ENCODE data around the gene SORCS2. TPM values are rescaled to one million over a fixed set of nuclear protein-coding genes. Genes with fewer than 3 reads are reported as not detected.

SORCS2 gene
- total RNA-seq, 2 donors from 2014 or later = 1.0 to 4.4 TPM

DNA sequence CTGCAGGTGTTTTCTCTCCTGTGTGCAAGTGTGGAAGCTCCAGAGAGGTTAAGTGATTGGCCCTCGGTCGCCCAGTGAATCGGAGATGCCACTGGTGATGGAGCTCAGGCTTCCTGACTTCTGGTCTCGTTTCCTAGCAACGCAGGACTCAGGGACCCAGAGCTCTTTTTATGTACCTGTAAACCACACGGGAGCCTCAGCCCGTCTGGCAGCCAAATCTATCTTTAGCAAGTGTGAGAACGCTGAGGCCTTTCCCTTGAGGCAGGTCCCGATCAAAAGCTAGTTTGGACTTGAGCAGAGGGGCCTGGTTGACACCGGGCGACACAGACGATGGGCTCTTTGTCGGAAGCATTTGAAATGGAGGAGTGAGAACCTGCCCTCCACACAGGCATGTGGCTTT lies 116.8 kb downstream of the SORCS2 start:
- Histone ChIP-seq H3K9me3 (no peaks in the 10 kb centered on the region), H3K36me3 (no peaks in the 10 kb centered on the region), H3K4me3 (no peak overlapping the region), H3K27ac (no peak overlapping the region), H3K27me3 (replicated peaks; ENCODE audit: insufficient read depth) (no peaks in the 10 kb centered on the region), H3K4me1 (replicated peaks) (no peaks in the 10 kb centered on the region)
- intact Hi-C loops (cut with DNase I) = no loop called here
- DNase-seq (ENCODE audit: low spot score) = no peak
- TF ChIP-seq POLR2A (IDR thresholded peaks at IDR 0.05) (no peak), POLR2AphosphoS5 (IDR thresholded peaks at IDR 0.05) (no peak)
- TF ChIP-seq, protein P1, sequence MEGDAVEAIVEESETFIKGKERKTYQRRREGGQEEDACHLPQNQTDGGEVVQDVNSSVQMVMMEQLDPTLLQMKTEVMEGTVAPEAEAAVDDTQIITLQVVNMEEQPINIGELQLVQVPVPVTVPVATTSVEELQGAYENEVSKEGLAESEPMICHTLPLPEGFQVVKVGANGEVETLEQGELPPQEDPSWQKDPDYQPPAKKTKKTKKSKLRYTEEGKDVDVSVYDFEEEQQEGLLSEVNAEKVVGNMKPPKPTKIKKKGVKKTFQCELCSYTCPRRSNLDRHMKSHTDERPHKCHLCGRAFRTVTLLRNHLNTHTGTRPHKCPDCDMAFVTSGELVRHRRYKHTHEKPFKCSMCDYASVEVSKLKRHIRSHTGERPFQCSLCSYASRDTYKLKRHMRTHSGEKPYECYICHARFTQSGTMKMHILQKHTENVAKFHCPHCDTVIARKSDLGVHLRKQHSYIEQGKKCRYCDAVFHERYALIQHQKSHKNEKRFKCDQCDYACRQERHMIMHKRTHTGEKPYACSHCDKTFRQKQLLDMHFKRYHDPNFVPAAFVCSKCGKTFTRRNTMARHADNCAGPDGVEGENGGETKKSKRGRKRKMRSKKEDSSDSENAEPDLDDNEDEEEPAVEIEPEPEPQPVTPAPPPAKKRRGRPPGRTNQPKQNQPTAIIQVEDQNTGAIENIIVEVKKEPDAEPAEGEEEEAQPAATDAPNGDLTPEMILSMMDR (IDR thresholded peaks at IDR 0.05) = no peak
- 25% methylated on average over 13 of the region's 13 CpGs for WGBS

DNA sequence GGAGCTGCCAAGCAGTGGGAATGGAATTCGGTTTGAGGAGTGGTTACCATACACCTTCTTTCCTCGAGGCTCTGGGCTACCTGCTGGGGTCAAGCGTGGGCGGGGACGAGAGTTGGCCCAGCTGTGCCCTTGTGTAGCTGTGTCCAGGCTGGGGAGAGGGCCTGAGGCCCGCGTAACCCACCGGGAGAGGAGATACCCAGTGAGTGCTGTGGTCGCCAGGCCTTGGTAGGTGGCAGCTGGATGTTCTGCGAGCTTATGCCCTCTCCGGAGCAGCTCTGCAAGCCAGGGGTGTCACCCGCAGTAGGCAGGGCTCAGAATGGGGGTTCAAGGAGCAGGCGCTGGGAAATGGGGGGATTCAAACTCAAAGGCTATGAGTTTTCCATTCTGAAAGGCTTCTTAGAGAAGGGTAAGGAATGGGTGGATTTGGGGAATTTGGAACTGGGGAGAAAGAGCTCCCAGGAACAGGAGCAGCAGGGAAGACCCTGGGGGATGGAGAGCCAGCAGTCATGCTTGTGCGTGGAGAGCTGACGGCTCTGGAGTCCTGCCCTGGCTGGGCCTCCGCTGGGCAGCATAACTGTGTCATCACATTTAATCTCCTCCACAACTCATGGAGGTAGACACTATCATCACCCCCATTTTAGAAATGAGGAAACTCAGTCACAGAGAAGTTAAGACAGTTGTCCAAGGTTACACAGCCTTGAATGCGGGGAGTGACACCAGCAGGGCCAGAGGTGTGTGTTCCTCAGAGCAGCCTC lies 117.5 kb downstream of the SORCS2 start:
- intact Hi-C loops (cut with DNase I) = no loop called here
- no peak for DNase-seq (ENCODE audit: low spot score)

DNA sequence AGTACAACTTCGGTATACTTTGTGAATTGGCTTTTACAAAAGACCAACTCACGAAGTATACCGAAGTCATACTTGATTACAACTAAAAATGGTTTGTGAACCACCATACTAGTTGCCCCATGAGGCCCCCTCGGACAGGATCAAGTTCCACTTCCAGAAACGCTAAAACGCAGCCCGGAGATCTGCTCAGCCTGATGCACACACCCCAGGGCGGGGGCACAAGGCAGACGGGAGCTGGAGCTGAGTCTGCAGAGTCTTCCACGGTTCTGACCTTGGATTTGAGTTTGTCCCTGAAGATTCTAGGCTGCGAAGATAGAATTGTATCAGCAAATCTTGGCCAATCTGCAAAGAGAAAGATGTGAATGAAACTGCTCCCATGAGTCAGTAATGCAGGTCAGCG lies 118.1 kb downstream of the SORCS2 start:
- WGBS = 66% methylated on average over 12 of the region's 12 CpGs

More for the DNA sequence above, 117.5 kb downstream of the SORCS2 start:
- Histone ChIP-seq H3K9me3 (no peaks in the 10 kb centered on the region), H3K4me3 (no peak overlapping the region), H3K27ac (no peak overlapping the region), H3K36me3 (no peaks in the 10 kb centered on the region), H3K4me1 (replicated peaks) (no peaks in the 10 kb centered on the region), H3K27me3 (replicated peaks; ENCODE audit: insufficient read depth) (no peaks in the 10 kb centered on the region)
- WGBS = 75% methylated on average over 17 of the region's 17 CpGs
- TF ChIP-seq POLR2AphosphoS5 (IDR thresholded peaks at IDR 0.05) = no peak
- TF ChIP-seq, protein P1 (IDR thresholded peaks at IDR 0.05) = no peak

DNA sequence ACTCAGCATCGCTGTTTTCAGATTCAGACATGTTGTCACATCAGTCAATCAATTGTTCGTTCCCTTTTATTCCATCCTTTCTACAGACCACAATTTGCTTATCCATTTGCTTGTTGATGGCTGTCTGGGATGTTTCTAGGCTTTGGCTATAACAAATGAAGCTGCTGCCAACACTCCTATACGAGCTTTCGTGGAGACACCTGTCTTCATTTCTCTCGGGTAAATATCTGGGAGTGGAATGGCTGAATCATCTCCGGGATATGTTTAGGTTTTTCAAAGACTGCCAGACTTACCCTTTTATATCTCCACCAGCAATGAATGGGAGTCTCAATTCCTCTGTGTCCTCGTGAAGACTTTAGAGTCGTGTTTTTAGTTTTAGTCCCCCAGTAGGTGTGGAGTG lies 118.9 kb downstream of the SORCS2 start:
- no peak overlapping the region for H3K4me3 ChIP-seq
- 76% methylated on average over 8 of the region's 8 CpGs for WGBS
- H3K36me3 ChIP-seq = no peaks in the 10 kb centered on the region
- H3K4me1 ChIP-seq (replicated peaks) = no peaks in the 10 kb centered on the region
- intact Hi-C loops (cut with DNase I) = no loop called here
- no peak for DNase-seq (ENCODE audit: low spot score)
- no peaks in the 10 kb centered on the region for H3K27me3 ChIP-seq (replicated peaks; ENCODE audit: insufficient read depth)
- no peaks in the 10 kb centered on the region for H3K9me3 ChIP-seq
- no peak overlapping the region for H3K27ac ChIP-seq
- TF ChIP-seq POLR2AphosphoS5 (IDR thresholded peaks at IDR 0.05) (no peak), POLR2A (IDR thresholded peaks at IDR 0.05) (no peak)
- TF ChIP-seq, protein P1 (IDR thresholded peaks at IDR 0.05) = no peak

More for the DNA sequence above, 118.1 kb downstream of the SORCS2 start:
- no peaks in the 10 kb centered on the region for H3K4me1 ChIP-seq (replicated peaks)
- intact Hi-C loops (cut with DNase I) = no loop called here
- no peaks in the 10 kb centered on the region for H3K27me3 ChIP-seq (replicated peaks; ENCODE audit: insufficient read depth)
- H3K9me3 ChIP-seq = no peaks in the 10 kb centered on the region
- DNase-seq (ENCODE audit: low spot score) = no peak
- no peak overlapping the region for H3K27ac ChIP-seq
- TF ChIP-seq POLR2A (IDR thresholded peaks at IDR 0.05) (no peak), POLR2AphosphoS5 (IDR thresholded peaks at IDR 0.05) (no peak)
- TF ChIP-seq, protein P1 (IDR thresholded peaks at IDR 0.05) = no peak
- no peaks in the 10 kb centered on the region for H3K36me3 ChIP-seq
- H3K4me3 ChIP-seq = no peak overlapping the region

DNA sequence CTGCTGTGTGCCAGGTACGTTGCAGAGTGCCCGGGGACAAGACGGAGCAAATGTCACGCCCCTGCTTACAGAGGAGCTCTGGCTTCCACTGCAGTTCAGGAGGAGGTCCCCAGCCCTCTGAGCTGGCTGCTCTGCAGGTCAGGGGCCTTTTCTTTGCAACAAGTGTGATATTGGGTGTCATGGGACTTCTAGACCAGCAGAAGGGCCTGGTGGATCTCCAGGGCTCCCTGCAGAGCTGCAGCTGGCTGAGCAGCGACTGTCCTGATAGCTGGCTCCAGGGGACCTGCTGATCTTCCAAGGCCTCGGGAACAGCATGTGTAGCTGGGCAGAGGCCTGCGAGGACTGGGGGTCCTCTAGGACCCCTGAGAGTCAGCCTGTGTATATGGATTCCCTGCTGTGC lies 120.4 kb downstream of the SORCS2 start:
- no peak overlapping the region for H3K27ac ChIP-seq
- intact Hi-C loops (cut with DNase I) = no loop called here
- DNase-seq (ENCODE audit: low spot score) = no peak
- no peak for TF ChIP-seq POLR2A (IDR thresholded peaks at IDR 0.05)
- no peak for TF ChIP-seq POLR2AphosphoS5 (IDR thresholded peaks at IDR 0.05)
- TF ChIP-seq, protein P1 (IDR thresholded peaks at IDR 0.05) = no peak
- no peaks in the 10 kb centered on the region for H3K36me3 ChIP-seq
- no peaks in the 10 kb centered on the region for H3K4me1 ChIP-seq (replicated peaks)
- no peak overlapping the region for H3K4me3 ChIP-seq
- no peaks in the 10 kb centered on the region for H3K9me3 ChIP-seq
- WGBS = 86% methylated on average over 7 of the region's 7 CpGs
- H3K27me3 ChIP-seq (replicated peaks; ENCODE audit: insufficient read depth) = no peaks in the 10 kb centered on the region

Measured in prostate gland (tissue), 2 donors.